B cell (primary cell): ENCODE measurements around the gene NTMT1. TPM values are rescaled to one million over a fixed set of nuclear protein-coding genes. Genes with fewer than 3 reads are reported as not detected.

Source experiments
- ATAC-seq: fragments of 200-7000 bp; cut with Tn5 transposase; one replicate; pipeline ENCODE4 v1.10.0; 2021; ENCODE audit warnings: low read depth, mild to moderate bottlenecking, moderate number of reproducible peaks, moderate library complexity
- CTCF ChIA-PET: fragments of 350-600 bp; sonication (Branson Sonifier 250); formaldehyde crosslinking; loops from one replicate; lab custom pipeline; 2021; ENCODE audit warnings: antibody characterized with exemption, inconsistent platforms; lab: Charles Lee
- POLR2A ChIA-PET: fragments of 350-600 bp; sonication (Branson Sonifier 250); formaldehyde crosslinking; loops from one replicate; lab custom pipeline; 2021; ENCODE audit warnings: antibody characterized with exemption; lab: Charles Lee
- DNase-seq: peaks from one replicate; pipeline ENCODE4 v3.0.0; 2013
- H2AFZ ChIP-seq: 2 replicates; pipeline ENCODE4 v1.6.1; 2012; ENCODE audit warnings: mild to moderate bottlenecking, low read depth, low read length; ENCODE audit not compliant: insufficient read depth, poor library complexity, severe bottlenecking
- H3K27ac ChIP-seq, 2 donors: 1 replicate in 1 of 2; 2 replicates in 1 of 2; pipeline ENCODE4 v1.5.1; 2012 to 2013; ENCODE audit warnings: low read length in 2 of 2, mild to moderate bottlenecking in 2 of 2, moderate library complexity in 1 of 2
- H3K27me3 ChIP-seq, 4 experiments: fragments of 200-600 bp in 1 of 4; sonication (generic) in 1 of 4; replicated peaks in 1 of 4; 1 replicate in 2 of 4; 2 replicates in 2 of 4; pipeline versions ENCODE4 v1.6.1 to v1.7.0; 2013 to 2016; ENCODE audit warnings: low read length in 3 of 4, mild to moderate bottlenecking in 2 of 4, mixed read lengths in 1 of 4, moderate library complexity in 1 of 4; ENCODE audit not compliant: insufficient read depth in 4 of 4, control insufficient read depth in 3 of 4; ENCODE audit errors: control extremely low read depth in 1 of 4
- H3K36me3 ChIP-seq, 2 experiments: replicated peaks in 1 of 2; 1 replicate in 1 of 2; 2 replicates in 1 of 2; pipeline versions ENCODE4 v1.6.1 to v1.7.1; 2013; ENCODE audit warnings: low read length in 1 of 2; ENCODE audit not compliant: insufficient read depth in 2 of 2, control insufficient read depth in 1 of 2; ENCODE audit errors: control extremely low read depth in 1 of 2, extremely low read depth in 1 of 2
- H3K4me1 ChIP-seq, 2 donors: fragments of 200-600 bp in 1 of 2; sonication (generic) in 1 of 2; 1 replicate in 1 of 2; 2 replicates in 1 of 2; pipeline versions ENCODE4 v1.5.1 to v1.6.1; 2013 to 2017; ENCODE audit warnings: low read length in 2 of 2; ENCODE audit not compliant: control insufficient read depth in 2 of 2, insufficient read depth in 2 of 2
- H3K4me2 ChIP-seq: replicated peaks from 2 replicates; pipeline ENCODE3; 2012; ENCODE audit warnings: mild to moderate bottlenecking, low read depth, low read length; ENCODE audit not compliant: poor library complexity, severe bottlenecking
- H3K4me3 ChIP-seq, 5 experiments: fragments of 200-600 bp in 1 of 5; sonication (generic) in 1 of 5; 1 replicate in 3 of 5; 2 replicates in 2 of 5; pipeline versions ENCODE4 v1.5.1 to v1.7.0; 2011 to 2016; ENCODE audit warnings: low read length in 4 of 5, mild to moderate bottlenecking in 4 of 5, low read depth in 2 of 5, control low read depth in 1 of 5, moderate library complexity in 1 of 5; ENCODE audit not compliant: insufficient read depth in 1 of 5; ENCODE audit errors: control extremely low read depth in 1 of 5, extremely low read depth in 1 of 5
- H3K79me2 ChIP-seq: fragments of 200-600 bp; sonication (generic); one replicate; pipeline ENCODE4 v1.6.0; 2016; ENCODE audit warnings: low read length; ENCODE audit not compliant: control insufficient read depth, insufficient read depth
- H3K9ac ChIP-seq: fragments of 200-600 bp; sonication (generic); 2 replicates; pipeline ENCODE4 v1.6.1; 2017; ENCODE audit warnings: mild to moderate bottlenecking, low read length, moderate library complexity
- H3K9me3 ChIP-seq, 3 donors: one replicate each; pipeline versions ENCODE4 v1.6.1 to v1.7.1; 2013; ENCODE audit warnings: low read length in 2 of 3; ENCODE audit not compliant: control insufficient read depth in 2 of 3, insufficient read depth in 1 of 3; ENCODE audit errors: control extremely low read depth in 1 of 3
- H4K20me1 ChIP-seq: 2 replicates; pipeline ENCODE4 v1.6.0; 2012; ENCODE audit warnings: mild to moderate bottlenecking, low read length; ENCODE audit not compliant: insufficient read depth, control insufficient read depth, poor library complexity, severe bottlenecking
- H3K27ac Mint-ChIP-seq: one replicate; pipeline ENCODE4 v1.8.0; 2021; ENCODE audit warnings: mixed read lengths
- H3K27me3 Mint-ChIP-seq: one replicate; pipeline ENCODE4 v1.8.0; 2021; ENCODE audit warnings: mixed read lengths
- H3K4me1 Mint-ChIP-seq: one replicate; pipeline ENCODE4 v1.8.0; 2021; ENCODE audit warnings: mixed read lengths
- H3K4me3 Mint-ChIP-seq: one replicate; pipeline ENCODE4 v1.8.0; 2021; ENCODE audit warnings: mixed read lengths
- H3K9me3 Mint-ChIP-seq: one replicate; pipeline ENCODE4 v1.8.0; 2022; ENCODE audit warnings: mixed read lengths; ENCODE audit not compliant: insufficient read depth
- CTCF ChIP-seq: fragments of 200-600 bp; IDR thresholded peaks from one replicate; pipeline ENCODE4 v1.8.0; 2022; ENCODE audit warnings: antibody characterized with exemption, mild to moderate bottlenecking
- EZH2 ChIP-seq: IDR thresholded peaks from 2 replicates; pipeline ENCODE4 v1.6.1; 2012; ENCODE audit warnings: borderline replicate concordance, low read depth, mild to moderate bottlenecking, moderate library complexity, low read length; ENCODE audit not compliant: insufficient read depth, poor library complexity, severe bottlenecking
- WGBS: methylation state at CpG from one replicate; pipeline ENCODE4 v1.1.5; 2013; ENCODE audit warnings: missing lambda C conversion rate; ENCODE audit not compliant: insufficient coverage; 5-methylcytosine and 5-hydroxymethylcytosine counted together
- intact Hi-C: fragments of 100-400 bp; cut with micrococcal nuclease; formaldehyde crosslinking; loops from one replicate; pipeline ENCODE4 v1.10.0; 2022
- polyA plus RNA-seq: library from polyadenylated mRNA; depleted of rRNA; stranded (reverse); fragments of >200 nt; gene quantifications from 2 replicates; pipeline ENCODE4 v1.2.3, GENCODE V29; 2012
- total RNA-seq, 2 donors: library from RNA; stranded (reverse); fragments of 120-200 nt in 1 of 2; gene quantifications; 1 replicate in 1 of 2; 2 replicates in 1 of 2; pipeline versions ENCODE4 v1.2.3 to v1.2.4, GENCODE V29; 2013 to 2022

Gene NTMT1
- total and polyA plus RNA-seq, 2 donors (not counting 1 experiment from before 2014, with no cell fraction given), result 21.8 to 35.3 TPM

- TF ChIP-seq EZH2 (no peak), CTCF (no peak)
- no peaks in the 10 kb centered on the region for H3K4me1 ChIP-seq
- Mint-ChIP-seq H3K9me3 (no peaks in the 10 kb centered on the region), H3K27me3 (peaks cover 17% of the 10 kb centered on the region), H3K4me1 (no peaks in the 10 kb centered on the region), H3K4me3 (no peak overlapping the region), H3K27ac (no peak overlapping the region)
- no peaks in the 10 kb centered on the region for H4K20me1 ChIP-seq
- no peaks in the 10 kb centered on the region for H3K79me2 ChIP-seq
- intact Hi-C loops, result no loop called here
- peaks cover 0 to 6% (median 0%) of the 10 kb centered on the region in 3 donors for H3K9me3 ChIP-seq
- ChIA-PET POLR2A (no interaction called here), CTCF (no interaction called here)
- DNase-seq (no peak), ATAC-seq (no peak)
- no peak overlapping the region for H3K4me2 ChIP-seq
- H3K27ac ChIP-seq, result no peak overlapping the region
- no peak overlapping the region for H2AFZ ChIP-seq
- H3K36me3 ChIP-seq, result no peaks in the 10 kb centered on the region
- WGBS, result 78% methylated on average over 4 of the region's 4 CpGs
- H3K4me3 ChIP-seq, result no peak overlapping the region
- peaks cover 0 to 14% (median 1%) of the 10 kb centered on the region in 4 experiments for H3K27me3 ChIP-seq
- no peak overlapping the region for H3K9ac ChIP-seq
Measured at GRCh38 chr9:129676287-129676686, 50.3 kb downstream of the NTMT1 start.

- Histone ChIP-seq H3K4me1 (no peaks in the 10 kb centered on the region), H3K27ac (no peak overlapping the region)
- no peak for TF ChIP-seq EZH2
- no peak for TF ChIP-seq CTCF
Measured at GRCh38 chr9:129676975-129677374, 51.0 kb downstream of the NTMT1 start.

More at GRCh38 chr9:129676975-129677374, 51.0 kb downstream of the NTMT1 start:
- no peak overlapping the region for H3K9ac ChIP-seq
- ChIA-PET POLR2A (no interaction called here), CTCF (no interaction called here)
- no peak overlapping the region for H2AFZ ChIP-seq
- intact Hi-C loops, result no loop called here
- DNase-seq, result no peak
- no peak overlapping the region for H3K4me3 ChIP-seq
- no peaks in the 10 kb centered on the region for H4K20me1 ChIP-seq
- Mint-ChIP-seq H3K4me3 (no peak overlapping the region), H3K9me3 (no peaks in the 10 kb centered on the region), H3K4me1 (no peaks in the 10 kb centered on the region), H3K27ac (no peak overlapping the region), H3K27me3 (peaks cover 17% of the 10 kb centered on the region)
- H3K79me2 ChIP-seq, result no peaks in the 10 kb centered on the region
- WGBS, result 91% methylated on average over 12 of the region's 12 CpGs
- peaks cover 0 to 6% (median 0%) of the 10 kb centered on the region in 3 donors for H3K9me3 ChIP-seq
- peaks cover 0 to 14% (median 1%) of the 10 kb centered on the region in 4 experiments for H3K27me3 ChIP-seq
- no peak for ATAC-seq
- H3K36me3 ChIP-seq, result no peaks in the 10 kb centered on the region
- no peak overlapping the region for H3K4me2 ChIP-seq
